ENCODE measurements around the gene CFAP141. TPM values are rescaled to one million over a fixed set of nuclear protein-coding genes. Genes with fewer than 3 reads are reported as not detected.

CFAP141 gene
- total and polyA plus RNA-seq, 2 of the 4 experiments (the other 2 are of a cell fraction), result not detected

- TF ChIP-seq, protein P1, sequence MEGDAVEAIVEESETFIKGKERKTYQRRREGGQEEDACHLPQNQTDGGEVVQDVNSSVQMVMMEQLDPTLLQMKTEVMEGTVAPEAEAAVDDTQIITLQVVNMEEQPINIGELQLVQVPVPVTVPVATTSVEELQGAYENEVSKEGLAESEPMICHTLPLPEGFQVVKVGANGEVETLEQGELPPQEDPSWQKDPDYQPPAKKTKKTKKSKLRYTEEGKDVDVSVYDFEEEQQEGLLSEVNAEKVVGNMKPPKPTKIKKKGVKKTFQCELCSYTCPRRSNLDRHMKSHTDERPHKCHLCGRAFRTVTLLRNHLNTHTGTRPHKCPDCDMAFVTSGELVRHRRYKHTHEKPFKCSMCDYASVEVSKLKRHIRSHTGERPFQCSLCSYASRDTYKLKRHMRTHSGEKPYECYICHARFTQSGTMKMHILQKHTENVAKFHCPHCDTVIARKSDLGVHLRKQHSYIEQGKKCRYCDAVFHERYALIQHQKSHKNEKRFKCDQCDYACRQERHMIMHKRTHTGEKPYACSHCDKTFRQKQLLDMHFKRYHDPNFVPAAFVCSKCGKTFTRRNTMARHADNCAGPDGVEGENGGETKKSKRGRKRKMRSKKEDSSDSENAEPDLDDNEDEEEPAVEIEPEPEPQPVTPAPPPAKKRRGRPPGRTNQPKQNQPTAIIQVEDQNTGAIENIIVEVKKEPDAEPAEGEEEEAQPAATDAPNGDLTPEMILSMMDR (conservative IDR thresholded peaks at IDR 0.05; ENCODE audit: low read depth, low read length), result no peak
- TF ChIP-seq MAZ (IDR thresholded peaks at IDR 0.05; ENCODE audit: borderline replicate concordance, low read depth, low read length), result no peak
- TF ChIP-seq FOS (IDR thresholded peaks at IDR 0.05; ENCODE audit: low read depth, low read length), result no peak
- TF ChIP-seq, protein P2, sequence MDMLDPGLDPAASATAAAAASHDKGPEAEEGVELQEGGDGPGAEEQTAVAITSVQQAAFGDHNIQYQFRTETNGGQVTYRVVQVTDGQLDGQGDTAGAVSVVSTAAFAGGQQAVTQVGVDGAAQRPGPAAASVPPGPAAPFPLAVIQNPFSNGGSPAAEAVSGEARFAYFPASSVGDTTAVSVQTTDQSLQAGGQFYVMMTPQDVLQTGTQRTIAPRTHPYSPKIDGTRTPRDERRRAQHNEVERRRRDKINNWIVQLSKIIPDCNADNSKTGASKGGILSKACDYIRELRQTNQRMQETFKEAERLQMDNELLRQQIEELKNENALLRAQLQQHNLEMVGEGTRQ (IDR thresholded peaks at IDR 0.05; ENCODE audit: low read depth, low read length), result no peak
- no peak for TF ChIP-seq ELK1 (IDR thresholded peaks at IDR 0.05; ENCODE audit: borderline replicate concordance, low read depth, low read length)
- no peak for TF ChIP-seq CHD1 (IDR thresholded peaks at IDR 0.05; ENCODE audit: low read depth, low read length)
- no peak overlapping the region for H2AK5ac ChIP-seq (ENCODE audit: low read depth, low read length)
- H3K9ac ChIP-seq (ENCODE audit: low read depth, low read length), result no peak overlapping the region
- WGBS, 2 experiments (ENCODE audit: extremely low coverage in 2 of 2, insufficient read length in 1 of 2), result 90% methylated on average over 4 of the region's 9 CpGs; no CpG with 5 or more reads in 1 of the 2 experiments
- in situ Hi-C loops (cut with MboI; ENCODE audit: low sequenced_read_pairs), result no loop called here
- H3K27ac ChIP-seq (ENCODE audit: insufficient read depth, low read length), result no peak overlapping the region
- no peak overlapping the region for H2BK20ac ChIP-seq (ENCODE audit: low read depth, low read length)
- no peak overlapping the region for H2BK15ac ChIP-seq (ENCODE audit: low read depth, low read length)
- H3K36me3 ChIP-seq (ENCODE audit: control insufficient read depth, insufficient read depth, low read length), result peaks cover 43% of the 10 kb centered on the region
- no peak overlapping the region for H4K8ac ChIP-seq (ENCODE audit: low read depth in 2 of 2, low read length in 2 of 2)
- ChIA-PET CTCF (interaction anchor here (1.1 kb wide), 1 partner anchor 65 kb away, joined by 3 read pairs; no protein-coding TSS in a partner anchor), POLR2A (ENCODE audit: unreplicated experiment) (no interaction called here)
- H3K9me3 ChIP-seq (ENCODE audit: control insufficient read depth, insufficient read depth, low read length), result no peaks in the 10 kb centered on the region
- peaks cover 5% of the 10 kb centered on the region; the same call in 1 of the 2 replicates for H3K9me1 ChIP-seq (ENCODE audit: insufficient read depth, low read length)
- H4K5ac ChIP-seq (ENCODE audit: low read depth, low read length), result no peak overlapping the region
- no peak overlapping the region for H4K91ac ChIP-seq (ENCODE audit: insufficient read depth, low read depth, low read length)
- H3K4me2 ChIP-seq (ENCODE audit: low read depth, low read length), result no peak overlapping the region
- BruUV-seq (replicated peaks), result no TSS peak
- H3K56ac ChIP-seq (ENCODE audit: extremely low read depth, insufficient read depth, low read length), result no peak overlapping the region
- no peak overlapping the region for H3K4me3 ChIP-seq (ENCODE audit: insufficient read depth, low read depth, low read length)
- H4K20me1 ChIP-seq (ENCODE audit: insufficient read depth, low read length), result no peaks in the 10 kb centered on the region; the same call in 1 of the 2 replicates
- H3K14ac ChIP-seq (replicated peaks; ENCODE audit: low read depth, low read length), result no peak overlapping the region
- no peak overlapping the region for H2BK120ac ChIP-seq (ENCODE audit: low read depth, low read length)
- intact Hi-C loops (cut with micrococcal nuclease), result no loop called here
- ATAC-seq (ENCODE audit: low read depth) (no peak), DNase-seq (no peak)
- no peak overlapping the region for H3K4ac ChIP-seq (ENCODE audit: low read depth, low read length)
- peaks cover 11 to 19% of the 10 kb centered on the region in 2 experiments for H3K79me1 ChIP-seq (ENCODE audit: low read depth in 1 of 2, low read length in 2 of 2)
- H2AFZ ChIP-seq (replicated peaks; ENCODE audit: low read length, poor library complexity), result no peak overlapping the region
- no peaks in the 10 kb centered on the region for H3K4me1 ChIP-seq (ENCODE audit: control insufficient read depth, insufficient read depth, low read length)
- no peak overlapping the region for H2BK5ac ChIP-seq (ENCODE audit: low read depth, low read length, poor library complexity, severe bottlenecking)
- H3K18ac ChIP-seq (ENCODE audit: low read depth, low read length), result no peak overlapping the region
- H3K23ac ChIP-seq (ENCODE audit: low read depth, low read length), result no peak overlapping the region
- H2AK9ac ChIP-seq (replicated peaks; ENCODE audit: low read depth, low read length, poor library complexity), result no peak overlapping the region
- H3K27me3 ChIP-seq (ENCODE audit: control insufficient read depth, insufficient read depth, low read length), result no peaks in the 10 kb centered on the region
- dilution Hi-C loops (cut with HindIII; ENCODE audit: low sequenced_read_pairs, unreplicated experiment), result no loop called here
These were observed 1.1 kb upstream of the CFAP141 start for GRCh38 chr1:154207262-154207661.
